Naive B cell (primary cell): ENCODE measurements around the gene TRERF1. TPM values are rescaled to one million over a fixed set of nuclear protein-coding genes. Genes with fewer than 3 reads are reported as not detected.

Experiments
- ATAC-seq, 2 donors: fragments of 150-1000 bp; cut with Tn5 transposase; 2 replicates each; pipeline ENCODE4 v1.10.0; 2021; ENCODE audit warnings: low read depth in 2 of 2, mild to moderate bottlenecking in 2 of 2, moderate library complexity in 2 of 2
- DNase-seq: peaks from one replicate; pipeline ENCODE4 v3.0.0; 2022
- H3K27ac Mint-ChIP-seq, 6 donors: one replicate each; pipeline ENCODE4 v1.8.0; 2020 to 2022; ENCODE audit warnings: mild to moderate bottlenecking in 6 of 6, mixed read lengths in 6 of 6, moderate library complexity in 5 of 6, inconsistent platforms in 2 of 6
- H3K27me3 Mint-ChIP-seq, 3 donors: one replicate each; pipeline ENCODE4 v1.8.0; 2021 to 2022; ENCODE audit warnings: mixed read lengths in 3 of 3, mild to moderate bottlenecking in 1 of 3
- H3K36me3 Mint-ChIP-seq, 2 donors: one replicate each; pipeline ENCODE4 v1.8.0; 2020 to 2022; ENCODE audit warnings: mixed read lengths in 2 of 2, inconsistent platforms in 1 of 2, mild to moderate bottlenecking in 1 of 2
- H3K4me1 Mint-ChIP-seq, 3 donors: one replicate each; pipeline ENCODE4 v1.8.0; 2020 to 2022; ENCODE audit warnings: mixed read lengths in 3 of 3, inconsistent platforms in 1 of 3, mild to moderate bottlenecking in 1 of 3, moderate library complexity in 1 of 3
- H3K4me3 Mint-ChIP-seq, 8 donors: one replicate each; pipeline ENCODE4 v1.8.0; 2020 to 2022; ENCODE audit warnings: mild to moderate bottlenecking in 8 of 8, mixed read lengths in 8 of 8, moderate library complexity in 8 of 8, inconsistent platforms in 2 of 8
- H3K9me3 Mint-ChIP-seq, 7 donors: one replicate each; pipeline ENCODE4 v1.8.0; 2020 to 2022; ENCODE audit warnings: mixed read lengths in 7 of 7, mild to moderate bottlenecking in 5 of 7, inconsistent platforms in 2 of 7, moderate library complexity in 1 of 7
- polyA plus RNA-seq, 6 donors: library from polyadenylated mRNA; unstranded; fragments of 300-500 nt; fragmentation: Illumina TruSeq; gene quantifications; one replicate each; pipeline ENCODE4 v1.2.3, GENCODE V29; 2021; ENCODE audit warnings: low read depth in 6 of 6

Gene TRERF1
- polyA plus RNA-seq, 6 donors from 2014 or later: 0.07 to 0.13 (median 0.08) TPM; not detected in 3

DNA sequence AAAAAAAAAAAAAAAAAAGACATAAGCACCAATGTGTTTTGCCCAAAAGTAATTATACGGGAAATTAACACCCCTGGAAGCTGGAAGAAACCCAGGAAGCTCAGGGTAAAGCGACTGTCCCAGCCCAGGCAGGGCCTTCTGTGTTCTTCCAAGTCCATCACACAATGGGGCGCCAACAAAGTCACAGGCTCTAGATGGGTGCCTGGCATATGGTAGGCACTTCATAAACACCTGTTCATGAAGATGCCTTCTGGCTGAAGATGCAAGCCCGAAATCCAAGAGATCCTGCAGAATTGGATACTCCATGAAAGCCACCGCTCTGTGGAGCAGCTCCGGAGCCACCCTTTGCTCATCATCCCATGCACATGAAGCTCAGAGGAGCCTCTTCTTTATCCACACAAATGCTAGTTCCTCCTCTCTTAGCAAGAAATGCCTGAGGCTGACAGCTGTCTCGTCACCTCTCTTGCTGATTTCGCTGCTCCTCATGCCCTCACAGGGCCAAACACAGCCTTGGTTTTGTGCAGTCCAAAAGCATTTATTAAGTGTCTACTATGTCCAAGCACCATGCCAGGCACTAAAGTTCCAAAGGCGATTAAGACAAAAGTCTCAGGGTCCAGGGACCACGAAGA lies 76.6 kb downstream of the TRERF1 start:
- Mint-ChIP-seq H3K36me3 (no peaks in the 10 kb centered on the region), H3K4me1 (peaks cover 0 to 9% (median 8%) of the 10 kb centered on the region in 3 donors), H3K27me3 (peaks cover 0 to 9% (median 7%) of the 10 kb centered on the region in 3 donors), H3K9me3 (peaks cover 0 to 2% (median 0%) of the 10 kb centered on the region in 7 donors), H3K27ac (no peak overlapping the region), H3K4me3 (peak overlapping the region in 2 of 8 donors; percentile 19 to 71)
- ATAC-seq (no peak), DNase-seq (no peak)

DNA sequence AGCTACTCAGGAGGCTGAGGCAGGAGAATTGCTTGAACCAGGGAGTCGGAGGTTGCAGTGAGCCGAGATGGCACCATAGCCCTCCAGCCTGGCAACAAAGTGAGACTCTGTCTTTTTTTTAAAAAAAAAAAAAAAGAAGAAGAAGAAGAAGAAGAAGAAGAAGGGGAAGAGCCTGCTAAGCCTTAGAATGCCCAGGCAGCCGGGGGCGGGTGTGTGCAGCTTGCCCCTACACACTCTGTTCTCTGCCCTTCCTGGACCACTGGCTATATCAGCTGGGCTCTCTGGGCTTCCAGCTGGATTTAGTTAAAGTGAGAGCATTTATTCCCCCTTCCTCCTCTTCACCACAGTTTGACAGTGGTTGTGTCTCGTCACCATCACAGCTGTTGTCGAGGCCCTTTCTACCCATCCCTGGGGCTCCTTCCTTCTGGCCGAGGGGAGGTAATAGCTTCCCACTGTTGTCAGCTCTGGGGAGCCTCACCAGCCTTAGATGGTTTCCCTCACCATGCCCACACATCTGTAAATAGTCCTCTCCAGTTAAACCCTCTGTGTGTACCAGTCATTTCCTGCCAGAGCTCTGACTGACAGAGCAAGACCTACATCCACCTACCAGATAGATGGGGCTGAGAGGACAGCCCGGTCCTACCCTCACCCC lies 77.6 kb downstream of the TRERF1 start:
- no peak for DNase-seq

DNA sequence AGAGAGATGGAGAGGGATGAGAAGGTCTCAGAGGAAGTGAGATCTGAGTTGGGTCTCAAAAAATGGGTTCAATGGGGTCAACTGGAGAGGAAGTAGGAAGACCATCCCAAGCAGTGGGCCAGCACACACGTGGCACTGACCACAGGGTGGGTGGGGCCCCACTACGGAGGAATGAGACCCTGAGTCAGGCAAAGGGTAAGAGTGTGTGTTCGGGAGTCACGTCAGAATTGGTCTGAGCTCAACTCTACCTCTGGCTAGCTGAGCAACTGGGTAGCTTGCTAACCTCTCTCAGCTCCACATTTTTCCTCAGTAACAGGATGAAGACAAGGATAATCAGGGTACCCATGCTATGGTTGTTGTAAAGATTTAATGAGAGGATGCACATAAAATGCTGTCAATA lies 79.0 kb downstream of the TRERF1 start:
- H3K4me3 Mint-ChIP-seq: no peak overlapping the region
- no peak for DNase-seq
- H3K4me1 Mint-ChIP-seq: peaks cover 8 to 19% (median 12%) of the 10 kb centered on the region in 3 donors
- peaks cover 0 to 14% (median 9%) of the 10 kb centered on the region in 3 donors for H3K27me3 Mint-ChIP-seq
- no peaks in the 10 kb centered on the region for H3K36me3 Mint-ChIP-seq
- ATAC-seq: no peak
- no peak overlapping the region for H3K27ac Mint-ChIP-seq
- H3K9me3 Mint-ChIP-seq: peaks cover 0 to 4% (median 0%) of the 10 kb centered on the region in 7 donors

More for the DNA sequence above, 77.6 kb downstream of the TRERF1 start:
- H3K27me3 Mint-ChIP-seq: peaks cover 0 to 9% (median 7%) of the 10 kb centered on the region in 3 donors
- peak in 1 of 2 donors; percentile 27 for ATAC-seq
- H3K4me3 Mint-ChIP-seq: no peak overlapping the region
- no peaks in the 10 kb centered on the region for H3K36me3 Mint-ChIP-seq
- peak overlapping the region in 1 of 6 donors; percentile 72 for H3K27ac Mint-ChIP-seq
- H3K9me3 Mint-ChIP-seq: peaks cover 0 to 4% (median 0%) of the 10 kb centered on the region in 7 donors
- H3K4me1 Mint-ChIP-seq: peaks cover 5 to 12% (median 9%) of the 10 kb centered on the region in 3 donors

DNA sequence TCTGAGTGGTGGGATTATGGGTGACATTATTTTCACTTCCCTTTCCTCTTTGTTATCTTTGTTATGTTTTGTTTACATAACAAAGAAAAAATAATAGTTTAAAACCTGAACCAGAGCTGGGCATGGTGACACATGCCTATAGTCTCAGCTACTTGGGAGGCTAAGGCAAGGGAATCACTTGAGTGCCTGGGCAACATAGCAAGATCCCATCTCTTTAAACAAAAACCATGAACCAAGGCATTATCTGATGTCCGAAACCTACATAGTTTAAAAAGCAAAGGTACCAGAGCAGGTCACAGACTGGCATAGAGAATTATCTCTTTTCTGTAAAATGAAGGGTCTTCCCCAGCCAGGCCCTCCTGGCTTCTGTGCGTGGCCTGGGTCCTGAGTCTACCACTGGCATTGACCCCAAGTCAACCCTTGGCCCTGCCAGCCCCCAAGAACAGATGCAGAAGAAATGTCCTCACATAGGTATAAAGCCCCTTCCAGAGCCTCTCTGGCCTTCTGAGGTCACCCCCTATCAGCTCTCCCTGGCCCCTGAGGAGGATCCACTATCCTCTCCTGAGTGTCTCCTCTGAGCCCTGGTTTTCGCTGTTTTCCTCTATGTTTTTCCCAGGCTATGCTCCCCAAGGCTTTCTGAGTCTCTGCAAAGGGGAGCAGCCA lies 81.3 kb downstream of the TRERF1 start:
- peaks cover 0 to 4% (median 0%) of the 10 kb centered on the region in 7 donors for H3K9me3 Mint-ChIP-seq
- peaks cover 15 to 24% (median 17%) of the 10 kb centered on the region in 3 donors for H3K4me1 Mint-ChIP-seq
- peaks cover 0 to 14% (median 5%) of the 10 kb centered on the region in 3 donors for H3K27me3 Mint-ChIP-seq
- DNase-seq (no peak), ATAC-seq (no peak)
- peak overlapping the region in 1 of 6 donors; percentile 78 for H3K27ac Mint-ChIP-seq
- no peaks in the 10 kb centered on the region for H3K36me3 Mint-ChIP-seq
- H3K4me3 Mint-ChIP-seq: no peak overlapping the region

DNA sequence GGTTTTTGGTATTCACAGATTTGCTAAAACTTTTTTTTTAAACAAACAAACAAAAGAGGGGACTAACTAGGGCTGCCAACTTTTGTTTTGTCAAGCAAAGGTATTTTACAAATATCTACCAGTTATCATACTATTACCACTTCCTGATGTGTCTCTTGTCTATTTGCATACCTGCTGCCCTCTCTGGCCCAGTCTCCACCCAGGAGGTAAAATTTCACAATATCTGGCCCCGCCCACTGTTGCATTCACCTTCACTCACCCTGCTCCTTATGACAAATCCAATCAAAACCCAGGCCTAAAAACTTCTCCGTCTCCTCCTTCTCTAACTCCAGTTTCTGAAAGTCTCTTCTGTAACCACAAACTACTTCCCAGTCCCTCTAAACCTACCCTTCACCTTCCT lies 82.2 kb downstream of the TRERF1 start:
- Mint-ChIP-seq H3K36me3 (no peaks in the 10 kb centered on the region), H3K4me3 (no peak overlapping the region), H3K4me1 (peaks cover 15 to 21% (median 17%) of the 10 kb centered on the region in 3 donors), H3K9me3 (peaks cover 0 to 4% (median 0%) of the 10 kb centered on the region in 7 donors), H3K27ac (peak overlapping the region in 1 of 6 donors; percentile 71), H3K27me3 (peaks cover 0 to 16% (median 5%) of the 10 kb centered on the region in 3 donors)
- DNase-seq (no peak), ATAC-seq (peak in 1 of 2 donors; percentile 32)

DNA sequence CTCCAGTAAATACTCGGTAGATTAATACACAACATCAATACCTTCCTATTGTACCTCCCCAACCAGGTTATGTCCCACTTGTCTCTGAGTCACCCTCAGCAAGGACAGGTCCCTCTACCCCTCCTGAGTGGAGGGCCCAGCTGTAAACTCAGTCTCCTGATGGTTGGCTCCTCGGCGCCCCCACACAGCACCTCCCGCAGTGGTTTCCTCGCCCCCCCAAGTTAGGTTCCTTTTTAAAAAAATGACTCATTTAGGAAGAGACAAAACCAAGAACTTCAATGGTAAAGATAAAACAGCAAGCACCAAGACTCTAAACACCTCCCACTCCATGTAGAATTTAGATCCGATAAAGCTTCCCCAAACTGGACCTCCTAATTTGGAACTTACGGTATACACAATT lies 83.5 kb downstream of the TRERF1 start:
- no peaks in the 10 kb centered on the region for H3K36me3 Mint-ChIP-seq
- peaks cover 0 to 19% (median 5%) of the 10 kb centered on the region in 3 donors for H3K27me3 Mint-ChIP-seq
- ATAC-seq: no peak
- peak overlapping the region in 5 of 8 donors; percentile 13 to 87 (median 52) for H3K4me3 Mint-ChIP-seq
- no peak for DNase-seq
- peak overlapping the region in 1 of 6 donors; percentile 44 for H3K27ac Mint-ChIP-seq
- H3K4me1 Mint-ChIP-seq: peaks cover 15 to 18% (median 17%) of the 10 kb centered on the region in 3 donors
- peaks cover 0 to 4% (median 0%) of the 10 kb centered on the region in 7 donors for H3K9me3 Mint-ChIP-seq

DNA sequence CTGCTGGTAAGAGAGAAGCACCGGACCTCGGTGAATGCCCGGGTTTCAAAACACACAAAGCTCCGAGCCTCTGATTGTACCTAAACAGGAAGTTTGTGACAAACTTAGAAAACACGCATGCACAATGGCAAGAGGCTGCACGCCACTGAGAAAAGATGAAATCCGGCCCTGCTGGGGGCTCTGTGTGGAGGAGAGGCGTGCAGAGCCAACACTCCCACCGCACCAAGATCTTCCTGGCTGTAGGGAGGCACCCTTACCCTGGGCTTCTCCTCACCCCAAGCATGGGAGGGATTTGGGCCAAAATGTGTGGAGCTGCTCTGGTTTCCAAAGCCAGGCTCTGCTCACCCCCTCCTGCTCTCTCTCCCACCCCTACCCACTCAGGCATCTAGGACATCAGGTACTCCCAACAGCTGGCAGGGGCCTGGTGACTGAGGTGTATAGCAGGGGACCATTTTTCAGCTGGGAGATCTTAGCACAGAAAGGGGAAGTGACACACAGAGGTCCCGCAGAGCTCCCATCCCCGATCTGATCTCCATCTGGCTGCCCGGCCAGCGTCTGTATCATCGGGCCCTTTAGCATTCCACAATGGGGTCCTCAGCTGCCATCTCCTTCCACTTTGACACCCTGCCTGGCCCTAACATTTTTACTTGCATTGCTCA lies 84.2 kb downstream of the TRERF1 start:
- Mint-ChIP-seq H3K9me3 (peaks cover 0 to 4% (median 0%) of the 10 kb centered on the region in 7 donors), H3K27ac (peak overlapping the region in 2 of 6 donors; percentile 25 to 44), H3K27me3 (peaks cover 0 to 16% (median 5%) of the 10 kb centered on the region in 3 donors), H3K4me3 (peak overlapping the region in 7 of 8 donors; percentile 17 to 87 (median 55)), H3K4me1 (peaks cover 15 to 18% (median 17%) of the 10 kb centered on the region in 3 donors), H3K36me3 (no peaks in the 10 kb centered on the region)
- ATAC-seq (peak; percentile 85 to 92), DNase-seq (no peak)

DNA sequence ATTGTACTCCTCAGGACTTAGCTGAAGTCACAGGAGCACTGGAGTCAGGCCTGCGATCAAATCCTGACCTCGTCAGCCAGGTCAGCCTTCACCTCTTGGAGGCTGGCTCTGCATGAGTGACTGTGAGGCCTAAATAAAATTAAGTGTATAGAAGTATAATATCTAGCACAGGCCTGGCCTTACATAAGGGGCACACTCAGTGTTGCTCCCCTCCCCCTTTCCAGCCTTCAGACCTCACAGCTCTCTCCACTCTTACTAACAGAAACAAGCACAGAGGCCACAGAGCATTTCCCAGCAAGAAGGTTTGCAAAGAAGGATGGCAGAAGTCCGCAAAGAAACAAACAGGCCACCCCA lies 84.8 kb downstream of the TRERF1 start:
- Mint-ChIP-seq H3K9me3 (peaks cover 0 to 4% (median 0%) of the 10 kb centered on the region in 7 donors), H3K27me3 (peaks cover 0 to 15% (median 5%) of the 10 kb centered on the region in 3 donors), H3K4me3 (peak overlapping the region in 3 of 8 donors; percentile 3 to 52 (median 10)), H3K4me1 (peaks cover 15 to 18% (median 17%) of the 10 kb centered on the region in 3 donors), H3K27ac (no peak overlapping the region), H3K36me3 (no peaks in the 10 kb centered on the region)
- DNase-seq (no peak), ATAC-seq (no peak)

DNA sequence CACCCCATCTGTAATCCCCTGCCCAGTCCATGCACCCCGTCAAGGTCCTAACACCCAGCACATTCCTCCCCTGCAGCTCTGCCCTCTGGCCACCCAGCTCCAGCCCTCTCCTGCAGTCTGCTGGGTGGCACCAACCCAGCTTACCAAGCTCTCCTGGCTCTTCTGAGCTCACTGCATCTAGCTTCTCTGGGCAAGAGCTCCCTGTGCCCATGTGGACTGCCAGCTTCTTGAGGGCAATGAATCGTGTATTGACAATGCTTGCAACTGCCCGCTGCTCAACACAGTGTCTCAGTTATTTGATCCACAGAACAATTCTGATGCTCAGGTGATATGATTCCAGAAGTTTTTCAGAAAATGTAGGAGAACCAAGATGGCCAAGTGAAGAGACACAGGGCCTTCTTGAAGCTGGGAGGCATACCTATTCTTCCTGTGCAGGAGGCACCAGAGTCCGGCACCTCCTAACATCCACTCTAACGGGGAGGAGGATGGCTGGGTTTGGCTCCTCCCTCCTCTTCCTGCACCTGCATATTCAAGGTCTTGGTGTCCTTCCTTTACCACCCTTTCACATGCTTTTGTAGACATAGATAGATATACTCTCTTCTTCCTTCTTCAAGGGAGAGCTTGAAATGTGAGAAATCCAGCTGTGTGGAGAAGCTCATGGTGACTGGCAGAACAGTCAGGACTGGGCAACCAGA lies 85.6 kb downstream of the TRERF1 start:
- peaks cover 0 to 18% (median 1%) of the 10 kb centered on the region in 3 donors for H3K27me3 Mint-ChIP-seq
- no peak for DNase-seq
- peaks cover 15 to 18% (median 17%) of the 10 kb centered on the region in 3 donors for H3K4me1 Mint-ChIP-seq
- H3K9me3 Mint-ChIP-seq: peaks cover 0 to 4% (median 0%) of the 10 kb centered on the region in 7 donors
- no peak overlapping the region for H3K4me3 Mint-ChIP-seq
- no peak for ATAC-seq
- no peaks in the 10 kb centered on the region for H3K36me3 Mint-ChIP-seq
- H3K27ac Mint-ChIP-seq: no peak overlapping the region

DNA sequence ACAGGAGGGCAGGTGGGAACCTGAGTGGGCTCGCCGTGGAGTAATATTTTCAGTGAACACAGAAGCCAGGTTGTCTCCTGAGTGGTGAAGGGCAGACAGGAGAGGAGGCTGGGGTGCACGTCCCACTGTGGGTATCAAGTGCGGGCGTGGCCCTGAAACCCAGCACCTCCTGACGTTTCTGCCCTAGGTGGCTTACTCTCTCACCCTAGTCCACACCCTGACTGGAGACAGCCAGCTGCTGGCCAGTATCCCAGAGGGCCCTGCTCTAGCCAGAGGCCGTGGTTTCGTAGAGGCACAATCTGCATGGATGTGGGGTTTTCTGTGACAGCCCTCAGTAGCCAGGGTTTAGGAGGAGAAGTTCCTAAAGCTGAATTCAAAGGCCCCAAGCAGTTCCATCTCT lies 86.7 kb downstream of the TRERF1 start:
- no peak for ATAC-seq
- Mint-ChIP-seq H3K4me1 (peaks cover 15 to 18% (median 17%) of the 10 kb centered on the region in 3 donors), H3K27me3 (peaks cover 0 to 18% (median 0%) of the 10 kb centered on the region in 3 donors), H3K4me3 (no peak overlapping the region), H3K27ac (no peak overlapping the region), H3K9me3 (peaks cover 0 to 4% (median 1%) of the 10 kb centered on the region in 7 donors), H3K36me3 (no peaks in the 10 kb centered on the region)
- no peak for DNase-seq

DNA sequence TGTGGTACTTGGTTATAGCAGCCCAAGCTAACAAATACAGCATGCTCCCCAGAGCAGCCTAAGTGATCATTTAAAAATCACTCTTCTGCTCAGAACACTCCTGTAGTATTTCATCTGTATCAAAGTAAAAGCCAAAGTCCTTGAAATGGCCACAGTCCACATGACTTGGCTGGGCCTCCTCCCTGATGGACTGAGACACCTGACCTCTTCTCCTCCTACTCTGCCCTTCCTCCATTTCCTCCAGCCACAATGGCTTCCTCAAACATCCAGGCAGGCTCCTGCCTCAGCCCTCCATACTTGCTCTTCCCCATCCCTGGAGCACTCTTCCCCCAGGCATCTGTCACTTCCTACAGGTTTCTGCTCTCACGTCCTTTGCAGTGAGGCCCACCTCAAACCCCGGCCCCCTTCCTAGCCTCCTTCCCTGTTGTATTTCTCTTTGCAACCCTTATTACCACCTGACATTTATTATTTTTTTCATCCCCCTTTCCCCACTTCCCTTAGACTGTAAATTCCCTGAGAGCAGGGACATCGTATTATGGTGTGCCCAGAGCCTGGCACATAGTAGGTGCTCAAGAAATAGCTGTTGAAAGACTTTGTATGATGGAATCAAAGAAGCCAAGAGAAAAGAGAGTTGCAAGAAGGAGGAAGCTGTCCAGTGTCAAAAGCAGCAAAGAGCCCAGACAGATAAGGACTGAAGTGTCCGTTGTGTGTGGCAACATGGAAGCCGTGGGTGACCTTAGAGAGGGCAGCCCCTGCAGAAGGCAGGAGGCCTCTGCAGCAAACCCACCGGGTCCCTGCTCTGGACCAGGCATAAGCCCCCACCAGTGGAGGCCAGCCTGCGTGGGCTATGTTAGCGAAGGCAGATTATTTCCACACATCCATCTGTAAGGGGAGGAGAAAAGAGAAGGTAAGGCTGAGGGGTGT lies 87.5 kb downstream of the TRERF1 start:
- DNase-seq: no peak
- Mint-ChIP-seq H3K4me3 (peak overlapping the region in 1 of 8 donors; percentile 62), H3K27ac (peak overlapping the region in 2 of 6 donors; percentile 19 to 67), H3K4me1 (peaks cover 12 to 15% (median 15%) of the 10 kb centered on the region in 3 donors), H3K27me3 (peaks cover 0 to 18% (median 0%) of the 10 kb centered on the region in 3 donors), H3K36me3 (no peaks in the 10 kb centered on the region), H3K9me3 (peaks cover 0 to 4% (median 0%) of the 10 kb centered on the region in 7 donors)
- ATAC-seq: no peak
